HG02840 (cell line): Measurements from ENCODE around the gene AHRR.
"Not testable (repeated sequence)": the region's sequence is repeated elsewhere in the genome, so short reads cannot be mapped to it uniquely, and the experiment has no call there.

Experiments
- ATAC-seq: cut with Tn5 transposase; IDR thresholded peaks from one replicate; pipeline ENCODE4 v1.9.1; 2021; ENCODE audit warnings: mild to moderate bottlenecking, moderate library complexity, moderate number of reproducible peaks; ENCODE audit not compliant: unreplicated experiment, low FRiP score

AHRR gene

DNA sequence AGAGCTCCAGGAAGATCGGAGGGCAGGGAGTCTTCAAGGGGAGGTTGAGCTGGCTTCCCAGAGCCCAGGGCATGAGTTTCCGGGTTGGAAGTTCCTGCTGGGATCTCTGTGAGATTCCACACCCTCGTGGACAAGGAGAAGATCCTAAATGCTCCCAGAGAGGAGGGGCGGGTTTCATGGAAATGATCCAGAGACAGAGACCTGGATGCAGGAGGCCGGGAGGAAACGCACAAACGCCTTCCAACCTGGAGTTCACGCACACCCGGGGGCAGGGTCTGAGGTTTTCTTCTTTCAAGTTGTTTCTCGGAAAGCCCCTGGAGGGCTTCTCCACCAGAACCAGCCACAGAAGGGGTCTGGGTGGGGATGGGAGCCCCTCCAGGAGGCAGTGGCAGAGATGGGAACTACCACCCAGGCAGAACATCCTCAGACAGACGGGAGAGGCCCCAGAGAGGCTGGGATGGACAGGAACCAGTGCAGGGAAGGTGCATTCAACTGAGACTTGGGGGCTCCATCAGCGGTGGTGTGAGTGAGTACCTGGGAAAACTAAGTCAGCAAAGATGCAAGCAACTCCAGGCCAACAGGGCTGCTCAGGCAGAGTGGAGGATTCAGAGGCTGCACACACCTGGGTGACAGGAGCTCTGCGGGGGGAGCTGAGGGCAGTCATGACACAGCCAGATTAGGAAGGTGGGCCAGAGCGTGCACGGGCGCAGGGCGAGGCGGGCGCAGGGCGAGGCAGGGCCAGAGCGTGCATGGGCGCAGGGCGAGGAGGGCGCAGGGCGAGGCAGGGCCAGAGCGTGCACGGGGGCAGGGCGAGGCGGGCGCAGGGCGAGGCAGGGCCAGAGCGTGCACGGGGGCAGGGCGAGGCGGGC is 69.3 kb downstream of the AHRR start:
- no peak for ATAC-seq

DNA sequence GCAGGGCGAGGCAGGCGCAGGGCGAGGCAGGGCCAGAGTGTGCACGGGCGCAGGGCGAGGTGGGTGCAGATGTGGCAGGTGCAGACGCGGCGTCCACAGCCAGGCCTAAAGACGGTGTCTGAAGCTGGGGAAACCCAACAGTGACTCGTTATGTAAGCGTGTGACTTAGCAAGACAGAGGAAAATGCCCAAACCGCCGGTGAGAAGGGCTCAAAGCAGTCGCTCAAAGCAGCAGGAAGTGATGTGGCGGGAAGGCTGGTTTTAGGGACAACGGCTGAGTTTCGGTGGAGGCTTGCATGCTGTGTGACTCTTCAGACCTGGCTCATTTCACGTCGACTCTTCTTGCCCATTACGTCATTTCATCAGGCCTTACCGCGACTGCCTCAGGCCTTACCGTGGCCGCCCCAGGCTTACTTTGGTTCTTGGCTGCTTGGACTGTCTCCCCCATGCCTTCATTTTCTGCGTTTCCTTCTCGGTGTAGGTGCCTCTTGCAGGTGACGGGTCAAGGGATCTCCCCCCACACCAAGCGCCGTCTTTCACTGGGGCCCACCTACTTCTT is 71.0 kb downstream of the AHRR start:
- no peak for ATAC-seq

DNA sequence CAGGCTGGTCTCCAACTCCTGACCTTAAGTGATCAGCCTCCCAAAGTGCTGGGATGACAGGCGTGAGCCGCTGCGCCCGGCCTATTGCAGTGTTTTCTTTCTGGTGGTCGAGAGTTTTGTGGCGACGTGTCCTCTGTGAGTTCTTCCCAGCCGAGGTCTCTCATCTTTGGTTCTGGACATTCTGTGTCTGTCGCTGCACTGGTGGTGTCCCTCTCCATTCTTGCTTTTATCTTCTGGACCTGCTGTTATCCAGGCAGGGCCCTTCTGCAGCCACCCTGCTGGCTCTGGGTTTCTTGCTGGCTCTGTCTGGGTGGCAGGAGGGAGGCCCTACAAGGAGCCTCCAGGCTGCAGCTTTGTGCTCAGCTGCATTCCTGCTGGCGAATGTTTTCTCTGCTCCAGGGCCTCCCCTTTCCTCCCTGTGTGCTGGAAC is 72.3 kb downstream of the AHRR start:
- no peak for ATAC-seq

DNA sequence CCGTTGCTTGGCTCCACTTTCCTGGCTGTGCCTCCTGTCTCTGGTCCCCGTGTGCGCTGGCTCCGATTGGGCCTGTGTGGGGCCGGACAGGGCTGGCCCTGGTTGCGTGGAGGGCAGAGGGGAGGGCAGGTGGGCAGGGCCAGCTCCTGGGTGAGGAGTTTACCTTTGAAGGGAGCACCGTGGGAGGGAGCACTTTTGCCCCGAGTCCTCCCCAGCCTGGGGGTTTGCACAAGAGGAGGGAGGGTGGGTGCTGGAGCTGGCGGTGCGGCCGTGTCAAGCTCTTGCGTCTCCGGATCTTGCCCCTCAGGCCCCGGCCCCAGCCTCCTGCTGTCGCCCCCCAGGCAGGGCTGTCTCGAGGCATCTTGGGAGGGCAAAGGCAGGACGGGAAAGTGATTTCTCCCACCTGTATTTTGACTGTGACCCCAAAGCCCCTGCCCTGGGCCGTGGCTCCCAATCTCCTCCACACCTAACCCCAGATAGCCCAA is 73.2 kb downstream of the AHRR start:
- no peak for ATAC-seq

DNA sequence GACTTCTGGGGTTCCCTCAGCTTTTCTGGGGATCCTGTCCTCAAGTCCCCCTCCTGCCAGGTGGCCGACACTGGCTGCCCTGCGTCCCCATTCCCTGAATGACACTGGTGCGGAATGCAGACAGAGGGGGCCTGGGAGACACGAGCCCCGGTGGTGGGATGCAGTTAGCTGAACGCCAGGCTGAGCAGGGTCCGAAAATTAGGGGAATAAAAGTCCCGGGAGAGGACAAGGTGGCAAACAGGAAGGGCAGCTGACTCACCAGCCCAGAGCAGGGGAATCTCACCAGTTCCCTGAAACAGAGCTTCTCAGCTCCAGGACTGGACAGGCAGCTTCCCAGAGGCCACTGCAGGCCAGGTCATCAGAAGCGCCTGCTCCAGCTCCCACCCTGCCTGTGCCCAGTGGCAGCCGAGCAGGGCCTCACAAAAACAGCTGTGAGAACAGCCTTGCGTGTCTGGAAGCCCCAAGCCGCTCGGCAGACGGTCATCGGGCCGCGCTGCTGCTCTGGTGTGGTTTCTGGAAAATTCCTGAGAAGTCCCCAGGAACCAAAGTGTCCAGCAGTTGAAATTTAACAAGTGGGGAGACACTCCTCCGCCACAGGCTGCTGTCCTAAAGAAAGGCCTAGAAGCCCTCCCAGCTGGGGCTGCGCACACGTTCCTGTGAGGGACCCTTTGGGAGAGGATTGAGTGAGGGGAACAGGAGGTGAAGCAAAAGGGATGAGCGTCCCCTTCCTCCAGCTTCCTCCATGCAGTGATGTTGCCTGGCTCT is 73.8 kb downstream of the AHRR start:
- no peak for ATAC-seq

DNA sequence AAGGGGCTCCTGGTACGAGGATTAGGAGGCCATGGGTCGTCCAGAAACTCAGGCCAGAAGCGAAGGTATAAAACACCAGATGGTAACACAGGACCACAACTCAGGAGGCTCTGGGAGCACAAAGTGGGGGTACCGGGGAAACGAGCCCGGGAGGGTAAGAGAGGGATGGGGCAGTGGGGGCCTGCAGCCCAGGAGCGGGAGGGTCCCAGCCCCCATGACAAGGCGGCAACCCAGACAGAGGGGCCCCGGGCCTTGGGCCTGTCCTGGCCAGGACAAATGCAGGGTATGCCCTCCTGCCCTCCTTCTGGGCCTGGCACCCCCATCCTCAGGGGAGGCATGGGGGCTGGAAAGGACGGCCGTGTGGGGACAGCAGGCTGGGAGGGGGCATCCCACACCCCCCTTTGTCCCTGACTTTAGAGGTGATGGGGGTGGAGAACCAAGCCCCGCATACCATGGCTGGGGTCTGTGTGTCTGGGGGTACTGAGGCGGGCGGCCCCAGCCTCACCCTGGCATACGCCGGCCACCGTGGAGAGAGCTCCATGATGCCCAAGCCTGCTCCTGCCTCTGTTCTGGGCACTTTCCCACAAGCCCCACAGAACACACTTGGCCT is 74.5 kb downstream of the AHRR start:
- no peak for ATAC-seq

DNA sequence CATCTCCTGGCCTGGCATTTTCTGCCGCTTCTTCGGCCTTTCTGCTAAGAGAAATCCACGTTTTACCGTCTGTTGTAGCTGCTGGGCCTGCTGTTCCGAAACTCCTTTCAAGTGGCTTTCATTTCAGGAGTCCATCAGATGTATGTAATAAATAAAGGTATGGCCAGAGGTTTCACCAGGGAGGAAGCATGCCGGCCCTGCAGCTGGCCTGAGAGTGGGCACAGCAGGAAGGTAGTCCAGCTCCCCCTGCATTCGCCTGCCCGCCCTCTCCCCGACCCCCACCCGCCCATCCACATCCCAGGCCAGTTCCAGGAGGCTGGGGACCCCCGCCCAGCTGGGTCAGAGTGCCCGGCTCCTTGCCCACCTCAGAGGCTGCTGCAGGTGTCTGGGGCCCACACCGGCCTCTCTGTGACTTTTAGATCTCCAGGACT is 75.0 kb downstream of the AHRR start:
- no peak for ATAC-seq

DNA sequence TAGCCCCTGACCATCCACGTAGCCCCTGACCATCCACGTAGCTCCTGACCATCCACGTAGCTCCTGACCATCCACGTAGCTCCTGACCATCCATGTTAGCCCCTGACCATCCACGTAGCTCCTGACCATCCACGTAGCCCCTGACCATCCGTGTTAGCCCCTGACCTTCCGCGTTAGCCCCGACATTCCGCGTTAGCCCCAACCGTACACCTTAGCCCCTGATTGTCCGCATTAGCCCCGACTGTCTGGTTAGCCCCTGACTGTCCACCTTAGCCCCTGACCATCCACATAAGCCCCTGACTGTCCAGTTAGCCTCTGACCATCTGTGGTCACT is 76.6 kb downstream of the AHRR start:
- not testable (repeated sequence) for ATAC-seq

DNA sequence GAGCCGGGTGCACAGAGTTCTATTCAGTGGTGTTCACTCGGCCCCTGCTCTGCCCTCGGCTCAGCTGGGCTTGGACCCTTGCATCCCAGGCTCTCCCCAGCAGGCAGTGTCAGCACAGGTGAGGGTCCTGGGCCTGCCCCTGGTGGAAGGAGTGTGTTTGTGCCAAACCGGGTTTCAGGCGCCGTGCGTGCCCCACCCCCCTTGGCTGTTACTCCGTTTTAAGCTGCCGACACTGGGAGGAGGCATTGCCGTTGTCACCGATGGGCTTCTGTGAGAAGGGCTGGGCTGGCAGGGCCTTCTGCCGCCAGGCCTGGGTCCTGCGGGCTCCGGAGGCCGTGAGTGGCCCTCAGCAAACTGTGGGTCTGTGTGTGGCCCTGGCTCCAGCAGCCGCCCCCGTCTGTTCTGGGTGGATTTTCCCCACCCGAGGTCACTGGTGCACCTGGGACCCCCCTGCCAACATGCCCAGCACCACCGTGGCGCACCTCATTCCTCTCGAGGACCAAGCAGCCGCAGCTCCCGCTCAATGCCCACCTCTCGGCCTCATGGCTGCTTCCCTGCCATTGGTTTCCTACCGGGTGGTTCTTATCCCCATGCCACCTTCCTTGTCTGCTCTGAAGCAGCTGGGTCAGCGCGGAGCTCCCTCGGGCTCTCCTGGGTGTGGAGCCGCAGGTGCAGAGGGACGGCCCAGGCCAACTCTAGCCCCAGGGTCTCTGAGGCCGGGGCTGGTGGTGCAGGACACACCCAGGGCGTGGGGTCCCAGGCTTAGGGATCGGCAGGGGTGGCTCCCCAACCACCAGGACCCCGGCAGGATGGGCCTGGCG is 77.2 kb downstream of the AHRR start:
- ATAC-seq = no peak

DNA sequence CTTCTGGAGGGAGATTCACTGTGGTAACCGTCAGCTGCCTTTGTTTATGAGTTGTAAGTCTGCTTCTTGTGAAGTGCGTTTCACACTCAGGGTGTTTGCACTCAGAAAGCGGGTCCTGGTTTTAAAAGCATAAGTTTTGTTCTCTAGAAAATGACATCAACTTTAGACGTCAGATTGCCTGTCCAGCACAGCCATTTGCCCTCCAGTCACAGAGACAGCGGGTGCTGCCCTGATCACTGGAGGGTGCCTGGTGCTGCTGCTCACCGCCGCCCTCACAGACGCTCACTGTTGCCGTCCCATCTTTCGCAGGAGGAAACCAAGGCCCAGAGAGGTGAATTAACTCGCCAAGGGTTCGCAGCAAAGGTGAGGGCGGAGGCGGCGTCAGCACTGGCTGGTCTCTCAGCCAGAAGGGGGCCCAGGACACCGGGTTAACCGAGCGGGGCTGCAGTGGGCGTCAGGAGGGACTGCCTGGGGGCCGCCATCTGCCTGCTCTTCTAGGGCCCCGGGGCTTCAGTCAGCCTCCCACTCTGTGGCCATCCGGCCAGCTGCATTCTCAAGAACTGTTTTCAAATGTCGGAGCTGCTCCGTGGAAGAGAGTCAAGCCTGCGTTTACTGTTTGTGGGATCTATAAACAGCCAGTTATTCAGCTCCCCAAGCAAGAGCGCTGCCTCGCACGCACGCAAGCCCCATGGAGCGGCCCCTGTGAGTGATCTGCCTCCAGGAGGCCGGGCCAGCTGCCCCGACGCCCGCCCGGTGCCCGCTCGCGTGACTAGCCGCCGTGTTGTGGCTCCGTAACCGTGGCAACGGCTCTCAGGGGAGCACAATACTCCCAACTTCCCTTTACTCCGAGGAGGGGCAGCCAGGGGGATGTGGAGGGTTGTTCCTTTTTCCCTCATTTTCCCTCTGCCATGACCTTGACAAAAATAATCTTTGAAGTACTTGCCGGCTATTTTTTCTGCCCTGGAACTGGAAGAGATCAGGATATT is 78.1 kb downstream of the AHRR start:
- peak; percentile 65 for ATAC-seq

DNA sequence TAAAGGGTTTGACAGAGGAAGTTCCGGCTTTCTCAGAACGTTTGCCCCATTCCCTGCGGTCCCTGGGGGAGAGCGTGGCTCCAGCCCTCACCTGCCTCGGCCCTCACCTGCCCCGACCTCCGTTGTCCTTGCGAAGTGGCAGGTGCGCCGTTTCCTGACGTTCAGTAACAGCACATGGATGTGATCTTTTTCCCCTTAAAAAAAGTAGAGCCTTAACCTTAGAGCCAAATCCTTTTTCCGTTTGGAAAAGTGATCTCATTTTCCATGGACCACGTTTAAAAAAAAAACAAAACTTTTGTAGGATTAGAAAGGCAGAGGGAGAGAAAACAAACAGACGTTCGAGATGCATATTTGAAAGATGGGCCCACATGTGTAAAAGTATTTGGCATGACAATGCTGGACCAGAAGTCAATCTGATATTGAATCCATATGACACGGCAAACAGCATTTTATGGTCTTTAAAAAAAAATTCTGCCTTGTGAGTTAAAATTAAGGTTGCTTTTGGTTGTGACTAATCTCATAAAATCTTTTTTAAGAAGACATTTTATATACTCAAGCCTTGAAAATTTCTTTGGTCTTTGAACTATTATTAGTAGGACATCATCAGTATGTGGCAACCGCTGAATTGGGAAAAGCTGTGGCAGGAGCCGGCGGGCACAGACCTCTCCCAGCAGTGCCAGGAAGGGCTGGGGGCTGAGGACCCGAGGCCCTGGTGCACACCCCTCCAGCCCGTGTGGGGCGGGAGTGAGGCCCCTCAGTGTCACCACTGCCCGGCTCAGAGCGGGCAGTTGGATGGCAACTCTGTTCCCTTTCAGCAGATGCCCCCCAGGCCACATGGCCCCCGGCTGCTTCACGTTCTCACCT is 79.0 kb downstream of the AHRR start:
- ATAC-seq = no peak

DNA sequence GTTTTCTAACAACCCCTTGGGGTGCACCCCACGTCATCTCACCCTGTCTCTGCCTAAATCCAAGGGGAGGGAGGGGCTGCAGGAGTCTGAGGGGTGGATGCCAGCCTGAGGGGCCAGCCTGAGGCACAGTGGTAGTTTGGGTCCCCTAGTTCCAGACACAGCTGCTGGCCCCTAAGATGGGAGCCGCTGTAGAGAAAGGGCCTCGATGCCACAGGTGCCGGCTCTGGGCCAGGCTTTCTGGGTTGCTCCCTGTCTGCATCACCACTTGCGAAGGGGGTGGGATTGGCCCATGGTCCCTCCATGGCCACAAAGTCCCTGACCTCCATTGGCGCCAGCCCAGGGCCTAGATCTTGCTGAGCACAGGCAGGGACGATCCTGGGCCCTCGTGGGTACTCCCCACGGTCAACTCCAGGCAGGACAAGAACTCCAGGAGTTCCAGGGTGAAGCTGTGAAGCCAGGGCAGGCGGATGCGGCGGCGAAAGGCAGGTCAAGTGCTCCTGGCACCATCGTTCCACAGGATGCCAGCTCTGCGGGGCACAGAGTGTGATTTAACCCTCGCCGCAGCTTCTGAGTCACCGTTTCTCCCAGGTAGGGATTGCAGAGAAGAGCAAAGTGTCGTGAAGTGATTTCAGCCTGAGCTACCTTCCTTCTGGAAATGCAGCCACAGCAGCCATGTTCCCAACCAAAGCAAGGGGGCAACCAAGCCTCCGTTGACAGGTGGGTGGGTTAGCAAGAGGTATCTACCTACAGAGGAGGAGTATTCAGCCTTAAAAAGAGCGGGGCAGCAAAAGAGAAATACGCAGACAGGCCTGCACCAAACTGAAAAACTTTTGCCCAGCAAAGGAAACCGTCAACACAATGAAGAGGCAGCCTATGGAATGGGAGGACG is 79.9 kb downstream of the AHRR start:
- no peak for ATAC-seq

DNA sequence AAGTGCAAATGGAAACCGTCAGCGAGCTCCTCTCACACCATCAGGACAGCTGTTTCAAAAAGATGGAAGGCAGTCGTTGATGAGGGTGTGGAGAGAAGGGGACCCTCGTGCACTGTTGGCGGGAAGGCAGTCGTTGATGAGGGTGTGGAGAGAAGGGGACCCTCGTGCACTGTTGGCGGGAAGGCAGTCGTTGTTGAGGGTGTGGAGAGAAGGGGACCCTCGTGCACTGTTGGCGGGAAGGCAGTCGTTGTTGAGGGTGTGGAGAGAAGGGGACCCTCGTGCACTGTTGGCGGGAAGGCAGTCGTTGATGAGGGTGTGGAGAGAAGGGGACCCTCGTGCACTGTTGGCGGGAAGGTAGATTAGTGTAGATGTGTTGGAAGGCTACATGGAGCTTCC is 80.7 kb downstream of the AHRR start:
- ATAC-seq = not testable (repeated sequence)

DNA sequence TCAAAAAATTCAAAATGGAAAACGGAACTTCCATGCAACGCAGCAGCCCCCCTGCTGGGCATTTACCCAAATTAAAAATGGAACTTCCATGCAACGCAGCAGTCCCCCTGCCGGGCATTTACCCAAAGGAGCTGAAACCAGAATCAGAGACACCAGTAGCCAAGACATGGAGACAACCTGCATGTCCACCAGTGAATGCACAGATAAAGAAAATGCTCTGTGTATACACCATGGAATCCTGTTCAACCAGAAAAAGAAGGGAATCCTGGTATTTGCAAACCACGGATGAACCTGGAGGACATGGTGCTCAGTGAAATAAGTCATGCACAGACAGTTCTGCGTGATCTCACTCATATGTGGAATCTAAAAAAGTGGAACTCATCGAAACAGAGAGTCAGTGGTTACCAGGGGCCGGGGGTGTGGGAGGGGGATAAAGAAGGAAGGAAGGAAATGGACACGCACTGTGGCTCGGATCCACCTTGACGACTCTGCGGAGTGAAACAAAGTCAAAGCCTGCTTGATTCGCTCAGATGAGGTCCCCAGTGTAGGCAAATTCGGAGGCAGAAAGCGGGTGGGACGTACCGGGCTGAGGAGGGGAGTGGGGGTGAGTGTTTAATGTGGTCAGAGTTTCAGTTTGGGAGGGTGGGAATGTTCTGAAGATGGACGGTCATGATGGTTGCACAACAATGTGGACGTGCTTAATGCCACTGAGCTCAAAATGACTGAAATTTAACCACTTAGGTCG is 81.3 kb downstream of the AHRR start:
- ATAC-seq = no peak

DNA sequence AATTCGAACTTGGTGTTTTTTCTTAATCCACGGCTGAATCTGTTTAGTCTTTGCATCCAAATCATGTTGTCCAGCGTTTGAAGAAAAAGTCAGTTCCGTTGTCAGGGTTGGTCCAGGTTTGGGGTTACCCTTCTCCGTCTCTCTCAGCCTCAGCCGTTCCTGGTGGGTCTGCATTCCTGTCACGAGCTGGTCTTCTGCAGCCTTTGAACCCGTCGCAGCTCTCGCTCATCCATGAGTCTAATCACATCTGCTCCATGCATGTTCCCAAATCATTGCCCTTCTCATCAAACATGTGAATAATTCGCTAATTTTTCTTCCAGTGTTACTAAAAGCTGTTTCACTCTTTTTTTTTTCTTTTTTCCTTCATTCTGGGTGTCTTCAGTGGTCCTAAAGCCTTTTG is 82.5 kb downstream of the AHRR start:
- no peak for ATAC-seq

DNA sequence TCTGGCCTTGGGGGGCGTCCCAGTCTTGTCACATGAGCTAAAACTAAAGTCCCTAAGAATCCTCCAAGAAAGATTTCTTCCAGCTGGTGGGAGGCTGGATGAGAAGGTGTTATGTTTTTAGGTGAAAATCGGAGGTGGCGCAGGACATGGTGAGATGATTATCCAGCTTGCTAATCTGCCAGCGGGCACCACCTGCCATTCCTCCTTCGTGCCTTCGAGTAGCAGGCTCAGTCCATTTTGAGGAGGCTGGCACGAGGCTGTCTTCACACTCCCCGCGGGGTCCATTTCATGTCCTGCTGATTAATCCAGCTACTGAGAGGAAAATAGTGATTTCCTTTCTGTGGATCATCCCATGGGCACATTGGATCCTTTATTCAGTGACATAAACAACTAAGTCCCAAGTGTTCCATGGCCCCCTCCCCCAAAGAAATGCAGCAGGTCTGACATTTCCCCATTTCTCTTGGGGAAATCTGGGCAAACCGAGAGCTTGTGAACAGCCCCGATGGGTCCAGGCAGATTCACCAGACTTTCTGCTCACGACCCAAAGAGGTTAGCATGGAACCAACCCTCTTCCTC is 83.2 kb downstream of the AHRR start:
- ATAC-seq = no peak
